ENCODE data around the gene KLB. TPM values are rescaled to one million over a fixed set of nuclear protein-coding genes. Genes with fewer than 3 reads are reported as not detected.

The KLB gene
- total RNA-seq, 1 donor from 2014 or later, result 0.18 TPM

GRCh38 chr4:39495446-39496213 lies 88.9 kb downstream of the KLB start:
- ChIA-PET CTCF (interaction anchor here (1.0 kb wide), 1 partner anchor 26 kb away, joined by 3 read pairs; no protein-coding TSS in a partner anchor), POLR2A (interaction anchor here (0.7 kb wide), 2 partner anchors 19 to 809 kb away, joined by 4 to 9 read pairs; no protein-coding TSS in a partner anchor)
- Mint-ChIP-seq H3K36me3 (ENCODE audit: low read depth) (peaks cover 16% of the 10 kb centered on the region), H3K27me3 (no peaks in the 10 kb centered on the region), H3K27ac (no peak overlapping the region), H3K4me1 (peaks cover 3% of the 10 kb centered on the region), H3K4me3 (no peak overlapping the region), H3K9me3 (no peaks in the 10 kb centered on the region)
- no peak for ATAC-seq (ENCODE audit: low read depth)
- no peak for TF ChIP-seq CTCF (IDR thresholded peaks at IDR 0.05)
- no peak for DNase-seq
- intact Hi-C loops (cut with micrococcal nuclease), result no loop called here

- TF ChIP-seq CTCF (IDR thresholded peaks at IDR 0.05), result no peak
- DNase-seq (no peak), ATAC-seq (ENCODE audit: low read depth) (no peak)
- intact Hi-C loops (cut with micrococcal nuclease), result no loop called here
- no peaks in the 10 kb centered on the region for H3K4me1 Mint-ChIP-seq
- no peak overlapping the region for H3K4me3 Mint-ChIP-seq
- H3K9me3 Mint-ChIP-seq, result no peaks in the 10 kb centered on the region
- H3K36me3 Mint-ChIP-seq (ENCODE audit: low read depth), result peaks cover 36% of the 10 kb centered on the region
- H3K27ac Mint-ChIP-seq, result no peak overlapping the region
- ChIA-PET POLR2A (no interaction called here), CTCF (no interaction called here)
- no peaks in the 10 kb centered on the region for H3K27me3 Mint-ChIP-seq
Measured at GRCh38 chr4:39497909-39498726, 91.4 kb downstream of the KLB start.

- no peak overlapping the region for H3K4me3 Mint-ChIP-seq
- no peaks in the 10 kb centered on the region for H3K9me3 Mint-ChIP-seq
- H3K27me3 Mint-ChIP-seq, result no peaks in the 10 kb centered on the region
- H3K4me1 Mint-ChIP-seq, result no peaks in the 10 kb centered on the region
- no peak overlapping the region for H3K27ac Mint-ChIP-seq
- CTCF ChIA-PET, result no interaction called here
- POLR2A ChIA-PET, result no interaction called here
- TF ChIP-seq CTCF (IDR thresholded peaks at IDR 0.05), result no peak
- ATAC-seq (ENCODE audit: low read depth) (no peak), DNase-seq (no peak)
- H3K36me3 Mint-ChIP-seq (ENCODE audit: low read depth), result peaks cover 42% of the 10 kb centered on the region
- intact Hi-C loops (cut with micrococcal nuclease), result no loop called here
Measured at GRCh38 chr4:39498727-39499020, 91.9 kb downstream of the KLB start.

Other genes with a start within 250 kb of the KLB start
- 23.8 and 28.4 TPM in 2 replicates for gene WDR19, start 224.4 kb upstream of the KLB start, total RNA-seq
- gene RFC1, start 40.6 kb upstream of the KLB start, total RNA-seq, result 44.8 and 45.9 TPM in 2 replicates
- gene RPL9, start 52.0 kb downstream of the KLB start, total RNA-seq, result 2,632 and 2,865 TPM in 2 replicates
- 19.5 and 20.5 TPM in 2 replicates for gene LIAS, start 52.1 kb downstream of the KLB start, total RNA-seq
- gene UGDH, start 120.5 kb downstream of the KLB start, total RNA-seq, result 40.6 and 43.3 TPM in 2 replicates
- gene SMIM14, start 231.9 kb downstream of the KLB start, total RNA-seq, result 83.1 and 86.5 TPM in 2 replicates

All from activated B cell treated with CpG ODN at 0.5 μM for 24 hours (primary cell).